DND-41 (cell line): ENCODE data around the gene MYLK3.

Experiments used
- CTCF ChIP-seq: IDR thresholded peaks from 2 replicates; pipeline ENCODE4 v1.5.1; 2012; ENCODE audit warnings: borderline replicate concordance, low read length, moderate library complexity, mild to moderate bottlenecking; ENCODE audit not compliant: poor library complexity, severe bottlenecking; ENCODE audit errors: extremely low read depth
- EZH2 ChIP-seq: IDR thresholded peaks from 3 replicates; pipeline ENCODE4 v1.6.1; 2012; ENCODE audit warnings: borderline replicate concordance, low read depth, mild to moderate bottlenecking, moderate library complexity, low read length, inconsistent platforms; ENCODE audit not compliant: severe bottlenecking

GRCh38 chr16:46691726-46692125 lies 56.4 kb downstream of the MYLK3 start:
- TF ChIP-seq EZH2 (no peak), CTCF (no peak)
